Measurements from ENCODE around the gene TNS2.

DNA sequence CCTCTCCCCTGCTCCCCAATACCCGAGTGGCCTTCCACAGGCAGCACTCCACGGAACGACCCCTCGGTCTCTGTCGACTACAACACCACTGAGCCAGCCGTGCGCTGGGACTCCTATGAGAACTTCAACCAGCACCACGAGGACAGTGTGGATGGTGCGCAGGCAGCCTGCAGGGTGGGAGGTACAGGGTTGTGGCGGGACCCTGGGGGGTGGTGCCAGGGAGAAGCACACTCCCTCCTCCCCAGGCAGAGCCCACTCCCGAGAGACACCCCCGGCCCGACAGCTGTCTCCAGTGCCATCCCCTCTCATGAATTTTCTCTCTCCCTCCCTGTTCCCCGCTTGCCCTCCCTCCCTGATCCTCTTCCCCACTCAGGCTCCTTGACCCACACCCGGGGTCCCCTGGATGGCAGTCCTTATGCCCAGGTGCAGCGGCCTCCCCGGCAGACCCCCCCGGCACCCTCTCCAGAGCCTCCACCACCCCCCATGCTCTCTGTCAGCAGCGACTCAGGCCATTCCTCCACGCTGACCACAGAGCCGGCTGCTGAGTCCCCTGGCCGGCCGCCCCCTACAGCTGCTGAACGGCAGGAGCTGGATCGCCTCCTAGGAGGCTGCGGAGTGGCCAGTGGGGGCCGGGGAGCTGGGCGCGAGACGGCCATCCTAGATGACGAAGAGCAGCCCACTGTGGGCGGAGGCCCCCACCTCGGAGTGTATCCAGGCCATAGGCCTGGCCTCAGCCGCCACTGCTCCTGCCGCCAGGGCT is 9.0 kb downstream of the TNS2 start:
- TF ChIP-seq, protein P1, sequence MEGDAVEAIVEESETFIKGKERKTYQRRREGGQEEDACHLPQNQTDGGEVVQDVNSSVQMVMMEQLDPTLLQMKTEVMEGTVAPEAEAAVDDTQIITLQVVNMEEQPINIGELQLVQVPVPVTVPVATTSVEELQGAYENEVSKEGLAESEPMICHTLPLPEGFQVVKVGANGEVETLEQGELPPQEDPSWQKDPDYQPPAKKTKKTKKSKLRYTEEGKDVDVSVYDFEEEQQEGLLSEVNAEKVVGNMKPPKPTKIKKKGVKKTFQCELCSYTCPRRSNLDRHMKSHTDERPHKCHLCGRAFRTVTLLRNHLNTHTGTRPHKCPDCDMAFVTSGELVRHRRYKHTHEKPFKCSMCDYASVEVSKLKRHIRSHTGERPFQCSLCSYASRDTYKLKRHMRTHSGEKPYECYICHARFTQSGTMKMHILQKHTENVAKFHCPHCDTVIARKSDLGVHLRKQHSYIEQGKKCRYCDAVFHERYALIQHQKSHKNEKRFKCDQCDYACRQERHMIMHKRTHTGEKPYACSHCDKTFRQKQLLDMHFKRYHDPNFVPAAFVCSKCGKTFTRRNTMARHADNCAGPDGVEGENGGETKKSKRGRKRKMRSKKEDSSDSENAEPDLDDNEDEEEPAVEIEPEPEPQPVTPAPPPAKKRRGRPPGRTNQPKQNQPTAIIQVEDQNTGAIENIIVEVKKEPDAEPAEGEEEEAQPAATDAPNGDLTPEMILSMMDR (IDR thresholded peaks at IDR 0.05): no peak
- TF ChIP-seq POLR2A (IDR thresholded peaks at IDR 0.05): no peak

All from transverse colon (tissue), 3 donors.